ENCODE results near the gene PLCL2. TPM values are rescaled to one million over a fixed set of nuclear protein-coding genes. Genes with fewer than 3 reads are reported as not detected.

The PLCL2 gene
- total RNA-seq, 1 experiment from 2014 or later, result 3.0 TPM

GRCh38 chr3:16927485-16927884 lies 42.7 kb downstream of the PLCL2 start:
- no peaks in the 10 kb centered on the region for H3K4me1 ChIP-seq (ENCODE audit: control insufficient read depth, insufficient read depth, low read length)
- H3K27me3 ChIP-seq (ENCODE audit: control insufficient read depth, insufficient read depth, low read length), result no peaks in the 10 kb centered on the region
- ChIA-PET POLR2A (no interaction called here), CTCF (no interaction called here)
- no peaks in the 10 kb centered on the region for H3K9me3 ChIP-seq (ENCODE audit: control insufficient read depth, insufficient read depth, low read depth, low read length)
- in situ Hi-C loops (cut with HindIII; ENCODE audit: low pct_unique_long_range_greater_than_20kb, low sequenced_read_pairs) (no loop called here), intact Hi-C loops (cut with micrococcal nuclease; ENCODE audit: unreplicated experiment) (no loop called here)
- DNase-seq (ENCODE audit: low read depth, low spot score), result no peak
- ATAC-seq, result no peak
- H3K27ac ChIP-seq (ENCODE audit: low read length), result no peak overlapping the region
- no peak overlapping the region for H3K4me3 ChIP-seq (ENCODE audit: low read depth in 2 of 2, low read length in 2 of 2)
- TF ChIP-seq REST (IDR thresholded peaks at IDR 0.05; ENCODE audit: insufficient read depth in 1 of 2, low read depth in 2 of 2, low read length in 1 of 2) (no peak), POLR2AphosphoS5 (IDR thresholded peaks at IDR 0.05; ENCODE audit: low read depth, low read length) (no peak), SIN3A (IDR thresholded peaks at IDR 0.05; ENCODE audit: borderline replicate concordance, insufficient read depth, low read depth, low read length) (no peak), CTCF (IDR thresholded peaks at IDR 0.05) (peak; percentile 17)
- BruUV-seq (replicated peaks), result no TSS peak
- H3K36me3 ChIP-seq (ENCODE audit: control insufficient read depth, insufficient read depth, low read length), result no peaks in the 10 kb centered on the region

- no peak for TF ChIP-seq TCF7L2 (IDR thresholded peaks at IDR 0.05; ENCODE audit: low read depth, low read length)
- no peak for DNase-seq (ENCODE audit: low read depth, low spot score)
- POLR2A ChIA-PET, result no interaction called here
- CTCF ChIA-PET, result no interaction called here
- Histone ChIP-seq H3K4me1 (ENCODE audit: control insufficient read depth, insufficient read depth, low read length) (no peaks in the 10 kb centered on the region), H3K36me3 (ENCODE audit: control insufficient read depth, insufficient read depth, low read length) (no peaks in the 10 kb centered on the region), H3K27ac (ENCODE audit: low read length) (no peak overlapping the region), H3K27me3 (ENCODE audit: control insufficient read depth, insufficient read depth, low read length) (no peaks in the 10 kb centered on the region), H3K4me3 (ENCODE audit: low read depth in 2 of 2, low read length in 2 of 2) (no peak overlapping the region), H3K9me3 (ENCODE audit: control insufficient read depth, insufficient read depth, low read depth, low read length) (no peaks in the 10 kb centered on the region)
- in situ Hi-C loops (cut with HindIII; ENCODE audit: low pct_unique_long_range_greater_than_20kb, low sequenced_read_pairs), result no loop called here
- ATAC-seq, result no peak
- intact Hi-C loops (cut with micrococcal nuclease; ENCODE audit: unreplicated experiment), result no loop called here
- BruUV-seq (replicated peaks), result no TSS peak
Observed at GRCh38 chr3:16928386-16929132, 43.8 kb downstream of the PLCL2 start.

DNA sequence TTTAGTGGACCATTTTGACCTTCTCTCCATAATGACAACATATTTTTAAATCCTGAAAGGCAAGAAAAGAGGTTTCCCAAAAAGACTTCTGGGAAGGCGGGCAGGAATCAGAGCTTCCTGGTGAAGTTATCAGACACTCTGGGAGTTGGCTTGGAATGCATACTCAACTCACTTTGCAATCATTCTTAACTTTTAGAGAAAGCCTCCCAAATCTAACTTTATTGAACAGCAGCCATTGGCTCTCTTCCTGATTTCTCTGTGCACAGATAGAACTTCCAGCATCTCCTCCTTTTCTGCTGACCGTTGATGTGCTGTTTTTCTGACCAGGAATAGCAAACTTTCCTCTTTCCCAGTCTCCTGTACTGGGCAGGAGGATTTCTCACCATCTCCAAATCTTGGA lies 44.6 kb downstream of the PLCL2 start:
- in situ Hi-C loops (cut with HindIII; ENCODE audit: low pct_unique_long_range_greater_than_20kb, low sequenced_read_pairs), result no loop called here
- H3K4me1 ChIP-seq (ENCODE audit: control insufficient read depth, insufficient read depth, low read length), result no peaks in the 10 kb centered on the region
- POLR2A ChIA-PET, result no interaction called here

More for the DNA sequence above, 44.6 kb downstream of the PLCL2 start:
- Histone ChIP-seq H3K27ac (ENCODE audit: low read length) (no peak overlapping the region), H3K27me3 (ENCODE audit: control insufficient read depth, insufficient read depth, low read length) (no peaks in the 10 kb centered on the region), H3K4me3 (ENCODE audit: low read depth in 2 of 2, low read length in 2 of 2) (no peak overlapping the region), H3K36me3 (ENCODE audit: control insufficient read depth, insufficient read depth, low read length) (no peaks in the 10 kb centered on the region), H3K9me3 (ENCODE audit: control insufficient read depth, insufficient read depth, low read depth, low read length) (no peaks in the 10 kb centered on the region)
- no TSS peak for BruUV-seq (replicated peaks)
- DNase-seq (ENCODE audit: low read depth, low spot score), result no peak
- intact Hi-C loops (cut with micrococcal nuclease; ENCODE audit: unreplicated experiment), result no loop called here
- CTCF ChIA-PET, result no interaction called here
- ATAC-seq, result no peak
- TF ChIP-seq TCF7L2 (IDR thresholded peaks at IDR 0.05; ENCODE audit: low read depth, low read length), result no peak
- no peak for TF ChIP-seq SIN3A (IDR thresholded peaks at IDR 0.05; ENCODE audit: borderline replicate concordance, insufficient read depth, low read depth, low read length)
- no peak for TF ChIP-seq POLR2AphosphoS5 (IDR thresholded peaks at IDR 0.05; ENCODE audit: low read depth, low read length)
- no peak for TF ChIP-seq REST (IDR thresholded peaks at IDR 0.05; ENCODE audit: insufficient read depth in 1 of 2, low read depth in 2 of 2, low read length in 1 of 2)
- TF ChIP-seq CTCF (IDR thresholded peaks at IDR 0.05), result no peak

All from Panc1 (cell line).